ENCODE measurements around the gene HTATIP2. TPM values are rescaled to one million over a fixed set of nuclear protein-coding genes. Genes with fewer than 3 reads are reported as not detected.
A peak's percentile ranks its signal among the peaks of the same experiment; 100 is the strongest.
"Not testable (repeated sequence)": the region's sequence is repeated elsewhere in the genome, so short reads cannot be mapped to it uniquely, and the experiment has no call there.

The HTATIP2 gene
- total and polyA plus RNA-seq, 2 donors (not counting 3 experiments of a cell fraction or from before 2014, with no cell fraction given): 37.2 to 57.6 TPM

- H3K36me3 ChIP-seq (ENCODE audit: control insufficient read depth in 2 of 2, extremely low read depth in 1 of 2, insufficient read depth in 2 of 2, low read length in 2 of 2); BruUV-seq (replicated peaks); FAIRE-seq; H4K20me1 ChIP-seq (replicated peaks; ENCODE audit: control insufficient read depth, extremely low read depth, insufficient read depth, low read length); POLR2A ChIA-PET; H3K9me3 ChIP-seq (replicated peaks; ENCODE audit: control insufficient read depth, insufficient read depth, low read length); dilution Hi-C loops (cut with MboI; ENCODE audit: extremely low pct_ligation_motif_present, low sequenced_read_pairs); H3K4me2 ChIP-seq (ENCODE audit: insufficient read depth, low read length); H2AFZ ChIP-seq (ENCODE audit: low read depth, low read length); H3K4me3 ChIP-seq (replicated peaks in 1 of 3; ENCODE audit: insufficient read depth in 1 of 3, low read depth in 1 of 3, low read length in 3 of 3); H3K27me3 ChIP-seq (ENCODE audit: control insufficient read depth in 2 of 2, insufficient read depth in 2 of 2, low read length in 2 of 2); H3K9ac ChIP-seq (replicated peaks; ENCODE audit: extremely low read depth, insufficient read depth, low read length); H3K27ac ChIP-seq (ENCODE audit: insufficient read depth, low read depth, low read length); H3K9me1 ChIP-seq (replicated peaks; ENCODE audit: control insufficient read depth, extremely low read depth, insufficient read depth, low read length); DNase-seq (ENCODE audit: low read depth, low spot score); intact Hi-C loops (cut with micrococcal nuclease): not testable (repeated sequence)
- H3K79me2 ChIP-seq (ENCODE audit: control insufficient read depth, insufficient read depth, low read length): peaks cover 11% of the 10 kb centered on the region
- CTCF ChIA-PET: interaction anchor here (4.8 kb wide), 1 partner anchor 11 kb away, joined by 50 read pairs; no protein-coding TSS in a partner anchor
- H3K4me1 ChIP-seq (ENCODE audit: control insufficient read depth, extremely low read depth, insufficient read depth, low read length): peaks cover 46% of the 10 kb centered on the region
These were observed 2.0 kb downstream of the HTATIP2 start for GRCh38 chr11:20365465-20365864.

GRCh38 chr11:20367313-20367948 lies 3.9 kb downstream of the HTATIP2 start:
- Histone ChIP-seq H3K27ac (ENCODE audit: insufficient read depth, low read depth, low read length) (peak overlapping the region; percentile 69), H2AFZ (ENCODE audit: low read depth, low read length) (peak overlapping the region; percentile 3), H4K20me1 (replicated peaks; ENCODE audit: control insufficient read depth, extremely low read depth, insufficient read depth, low read length) (no peaks in the 10 kb centered on the region), H3K27me3 (ENCODE audit: control insufficient read depth in 2 of 2, insufficient read depth in 2 of 2, low read length in 2 of 2) (no peaks in the 10 kb centered on the region), H3K9me1 (replicated peaks; ENCODE audit: control insufficient read depth, extremely low read depth, insufficient read depth, low read length) (no peaks in the 10 kb centered on the region), H3K4me3 (replicated peaks in 1 of 3; ENCODE audit: insufficient read depth in 1 of 3, low read depth in 1 of 3, low read length in 3 of 3) (no peak overlapping the region), H3K36me3 (ENCODE audit: control insufficient read depth in 2 of 2, extremely low read depth in 1 of 2, insufficient read depth in 2 of 2, low read length in 2 of 2) (peaks cover 1 to 4% of the 10 kb centered on the region in 2 experiments), H3K9me3 (replicated peaks; ENCODE audit: control insufficient read depth, insufficient read depth, low read length) (no peaks in the 10 kb centered on the region), H3K4me2 (ENCODE audit: insufficient read depth, low read length) (peak overlapping the region; percentile 65), H3K9ac (replicated peaks; ENCODE audit: extremely low read depth, insufficient read depth, low read length) (peak overlapping the region; percentile 30), H3K79me2 (ENCODE audit: control insufficient read depth, insufficient read depth, low read length) (peaks cover 11% of the 10 kb centered on the region), H3K4me1 (ENCODE audit: control insufficient read depth, extremely low read depth, insufficient read depth, low read length) (peaks cover 40% of the 10 kb centered on the region)
- FAIRE-seq: peak; percentile 98
- intact Hi-C loops (cut with micrococcal nuclease) (loop anchor here (1.0 kb wide), 1 partner anchor 20 kb away; the partner anchor contains the start of gene PRMT3), dilution Hi-C loops (cut with MboI; ENCODE audit: extremely low pct_ligation_motif_present, low sequenced_read_pairs) (no loop called here)
- TSS peak; percentile 35 for BruUV-seq (replicated peaks)
- POLR2A ChIA-PET: no interaction called here
- CTCF ChIA-PET: interaction anchor here (0.9 to 4.8 kb wide), 7 partner anchors 9 to 242 kb away, joined by 3 to 50 read pairs (median 5); no protein-coding TSS in a partner anchor
- no peak for TF ChIP-seq MAX (IDR thresholded peaks at IDR 0.05; ENCODE audit: insufficient read depth, insufficient read length)
- TF ChIP-seq MYC (IDR thresholded peaks at IDR 0.05; ENCODE audit: low read depth, low read length): no peak
- no peak for TF ChIP-seq GATA2 (IDR thresholded peaks at IDR 0.05; ENCODE audit: insufficient read depth, insufficient read length, low read depth, low read length)
- TF ChIP-seq JUN (IDR thresholded peaks at IDR 0.05; ENCODE audit: borderline replicate concordance, insufficient read depth, insufficient read length, low read depth): peak; percentile 98
- TF ChIP-seq FOS (IDR thresholded peaks at IDR 0.05; ENCODE audit: borderline replicate concordance, insufficient read depth, low read length): peak; percentile 100
- no peak for TF ChIP-seq CTCF (IDR thresholded peaks at IDR 0.05; ENCODE audit: extremely low read depth in 1 of 2, insufficient read depth in 1 of 2, low read depth in 1 of 2, low read length in 2 of 2)
- TF ChIP-seq POLR2AphosphoS5 (IDR thresholded peaks at IDR 0.05; ENCODE audit: insufficient read depth, low read depth, low read length): peak; percentile 46
- DNase-seq (ENCODE audit: low read depth, low spot score): peak; percentile 91

All from endothelial cell of umbilical vein (primary cell).